Astrocyte of the hippocampus (primary cell): ENCODE results near the gene GSTM2.

Experiments used
- DNase-seq: peaks from one replicate; pipeline ENCODE4 v3.0.0; 2011; ENCODE audit warnings: low read depth, low spot score

The GSTM2 gene

GRCh38 chr1:109629372-109630030, 38.4 kb upstream of the GSTM2 start:
- no peak for DNase-seq

GRCh38 chr1:109630081-109630897, 37.6 kb upstream of the GSTM2 start:
- no peak for DNase-seq

GRCh38 chr1:109630898-109631512, 36.9 kb upstream of the GSTM2 start:
- DNase-seq, result no peak

GRCh38 chr1:109631513-109632505, 36.0 kb upstream of the GSTM2 start:
- DNase-seq, result no peak

GRCh38 chr1:109632671-109633346, 35.0 kb upstream of the GSTM2 start:
- no peak for DNase-seq

- DNase-seq, result no peak
These were observed 33.6 kb upstream of the GSTM2 start for GRCh38 chr1:109634292-109634691.

GRCh38 chr1:109634771-109635750, 32.8 kb upstream of the GSTM2 start:
- DNase-seq, result no peak

GRCh38 chr1:109635862-109636200, 32.0 kb upstream of the GSTM2 start:
- DNase-seq, result no peak

GRCh38 chr1:109636201-109636952, 31.5 kb upstream of the GSTM2 start:
- no peak for DNase-seq

GRCh38 chr1:109637446-109637845, 30.4 kb upstream of the GSTM2 start:
- no peak for DNase-seq

- DNase-seq, result no peak
These were observed 28.6 kb upstream of the GSTM2 start for GRCh38 chr1:109639063-109639840.

- DNase-seq, result no peak
These were observed 28.0 kb upstream of the GSTM2 start for GRCh38 chr1:109639841-109640184.

GRCh38 chr1:109640285-109640865, 27.5 kb upstream of the GSTM2 start:
- peak; percentile 81 for DNase-seq

GRCh38 chr1:109641078-109641740, 26.6 kb upstream of the GSTM2 start:
- no peak for DNase-seq

- no peak for DNase-seq
These were observed 26.0 kb upstream of the GSTM2 start for GRCh38 chr1:109641861-109642260.

- DNase-seq, result no peak
These were observed 25.2 kb upstream of the GSTM2 start for GRCh38 chr1:109642626-109643025.
